Fibroblast of lung (primary cell): Measurements from ENCODE around the gene ARMH1. TPM values are rescaled to one million over a fixed set of nuclear protein-coding genes. Genes with fewer than 3 reads are reported as not detected.

ENCODE experiments used
- DNase-seq, 2 donors: peaks; one replicate each; pipeline versions ENCODE4 v3.0.0 to v3.0.0-alpha.2; 2010; ENCODE audit warnings: low read depth in 2 of 2
- H2AFZ ChIP-seq: 2 replicates; pipeline ENCODE4 v1.5.1; 2012; ENCODE audit warnings: low read length, control low read depth, inconsistent platforms
- H3K27ac ChIP-seq: 2 replicates; pipeline ENCODE4 v1.5.1; 2011; ENCODE audit warnings: low read length, control low read depth; ENCODE audit not compliant: insufficient read depth
- H3K27me3 ChIP-seq: 2 replicates; pipeline ENCODE4 v1.5.1; 2011; ENCODE audit warnings: mild to moderate bottlenecking, low read length; ENCODE audit not compliant: control insufficient read depth, insufficient read depth
- H3K36me3 ChIP-seq: 2 replicates; pipeline ENCODE4 v1.5.1; 2011; ENCODE audit warnings: low read length; ENCODE audit not compliant: control insufficient read depth, insufficient read depth
- H3K4me1 ChIP-seq: 2 replicates; pipeline ENCODE4 v1.5.1; 2011; ENCODE audit warnings: low read length; ENCODE audit not compliant: control insufficient read depth, insufficient read depth; ENCODE audit errors: extremely low read depth
- H3K4me2 ChIP-seq: 2 replicates; pipeline ENCODE4 v1.5.1; 2011; ENCODE audit warnings: low read length, control low read depth; ENCODE audit not compliant: insufficient read depth; ENCODE audit errors: extremely low read depth
- H3K4me3 ChIP-seq, 4 experiments: fragments of 200-600 bp in 1 of 4; sonication (generic) in 1 of 4; replicated peaks in 1 of 4; 2 replicates each; pipeline ENCODE4 v1.5.1; 2011 to 2016; ENCODE audit warnings: low read length in 4 of 4, low read depth in 3 of 4, mild to moderate bottlenecking in 3 of 4, control low read depth in 2 of 4, inconsistent platforms in 1 of 4, mixed read lengths in 1 of 4; ENCODE audit not compliant: insufficient read depth in 1 of 4; ENCODE audit errors: control extremely low read depth in 1 of 4
- H3K79me2 ChIP-seq: 2 replicates; pipeline ENCODE4 v1.5.1; 2012; ENCODE audit warnings: mild to moderate bottlenecking, low read length, inconsistent platforms; ENCODE audit not compliant: control insufficient read depth, insufficient read depth
- H3K9ac ChIP-seq: 2 replicates; pipeline ENCODE4 v1.5.1; 2011; ENCODE audit warnings: mild to moderate bottlenecking, low read length, control low read depth; ENCODE audit not compliant: insufficient read depth
- H3K9me3 ChIP-seq: 2 replicates; pipeline ENCODE4 v1.5.1; 2012; ENCODE audit warnings: low read depth, low read length; ENCODE audit not compliant: control insufficient read depth, insufficient read depth
- H4K20me1 ChIP-seq: 2 replicates; pipeline ENCODE4 v1.5.1; 2011; ENCODE audit warnings: low read length; ENCODE audit not compliant: control insufficient read depth, insufficient read depth; ENCODE audit errors: extremely low read depth
- EZH2 ChIP-seq: IDR thresholded peaks from 2 replicates; pipeline ENCODE4 v1.5.1; 2012; ENCODE audit warnings: low read length, control low read depth, mild to moderate bottlenecking; ENCODE audit errors: missing control alignments
- polyA plus RNA-seq, 2 donors: library from polyadenylated mRNA; depleted of rRNA in 1 of 2; stranded (reverse) in 1 of 2; unstranded in 1 of 2; fragments of >200 nt; gene quantifications; 2 replicates each; pipeline ENCODE4 v1.2.1, GENCODE V29; 2011 to 2012; ENCODE audit warnings: missing spikeins in 1 of 2
- total RNA-seq: library from RNA; depleted of rRNA; stranded (reverse); fragments of >200 nt; gene quantifications from 2 replicates; pipeline ENCODE4 v1.2.1, GENCODE V29; 2014
- TF ChIP-seq, protein P1 (sequence below), 2 donors: IDR thresholded peaks in 1 of 2; conservative IDR thresholded peaks in 1 of 2; 1 replicate in 1 of 2; 2 replicates in 1 of 2; pipeline ENCODE4 v1.5.1; 2011 to 2012; ENCODE audit warnings: low read length in 2 of 2, control low read depth in 1 of 2, inconsistent platforms in 1 of 2, low read depth in 1 of 2, mild to moderate bottlenecking in 1 of 2

ARMH1 gene
- total and polyA plus RNA-seq, 2 donors (not counting 1 experiment from before 2014, with no cell fraction given): 2.4 to 6.4 TPM

DNA sequence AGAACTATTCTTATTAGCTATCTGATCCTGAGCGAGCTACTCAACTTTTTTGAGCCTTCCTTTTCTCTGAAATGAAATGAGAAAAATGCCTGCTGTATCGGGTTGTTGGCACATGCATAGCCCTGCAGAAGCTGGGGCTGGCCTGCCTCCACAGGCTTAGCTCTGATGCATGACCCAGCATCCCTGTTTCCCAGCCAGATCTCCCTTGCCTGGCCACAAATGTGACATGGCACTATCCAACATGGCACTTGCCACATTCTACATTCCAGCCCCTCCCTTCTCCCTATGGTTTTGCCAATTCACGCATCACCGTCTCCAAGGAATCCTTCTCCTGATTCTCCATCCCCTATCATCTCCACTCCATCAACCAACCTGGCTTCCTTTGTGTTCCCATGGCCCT lies 42.6 kb downstream of the ARMH1 start:
- Histone ChIP-seq H4K20me1 (no peaks in the 10 kb centered on the region), H3K36me3 (no peaks in the 10 kb centered on the region), H3K4me3 (no peak overlapping the region), H3K4me1 (no peaks in the 10 kb centered on the region), H3K79me2 (no peaks in the 10 kb centered on the region), H3K27me3 (no peaks in the 10 kb centered on the region), H3K9me3 (no peaks in the 10 kb centered on the region), H3K9ac (no peak overlapping the region), H3K27ac (no peak overlapping the region), H3K4me2 (no peak overlapping the region), H2AFZ (no peak overlapping the region)
- DNase-seq: no peak
- TF ChIP-seq, protein P1, sequence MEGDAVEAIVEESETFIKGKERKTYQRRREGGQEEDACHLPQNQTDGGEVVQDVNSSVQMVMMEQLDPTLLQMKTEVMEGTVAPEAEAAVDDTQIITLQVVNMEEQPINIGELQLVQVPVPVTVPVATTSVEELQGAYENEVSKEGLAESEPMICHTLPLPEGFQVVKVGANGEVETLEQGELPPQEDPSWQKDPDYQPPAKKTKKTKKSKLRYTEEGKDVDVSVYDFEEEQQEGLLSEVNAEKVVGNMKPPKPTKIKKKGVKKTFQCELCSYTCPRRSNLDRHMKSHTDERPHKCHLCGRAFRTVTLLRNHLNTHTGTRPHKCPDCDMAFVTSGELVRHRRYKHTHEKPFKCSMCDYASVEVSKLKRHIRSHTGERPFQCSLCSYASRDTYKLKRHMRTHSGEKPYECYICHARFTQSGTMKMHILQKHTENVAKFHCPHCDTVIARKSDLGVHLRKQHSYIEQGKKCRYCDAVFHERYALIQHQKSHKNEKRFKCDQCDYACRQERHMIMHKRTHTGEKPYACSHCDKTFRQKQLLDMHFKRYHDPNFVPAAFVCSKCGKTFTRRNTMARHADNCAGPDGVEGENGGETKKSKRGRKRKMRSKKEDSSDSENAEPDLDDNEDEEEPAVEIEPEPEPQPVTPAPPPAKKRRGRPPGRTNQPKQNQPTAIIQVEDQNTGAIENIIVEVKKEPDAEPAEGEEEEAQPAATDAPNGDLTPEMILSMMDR (conservative IDR thresholded peaks at IDR 0.05 in 1 of 2, IDR thresholded peaks at IDR 0.05 in 1 of 2; ENCODE audit: low read depth in 1 of 2, low read length in 2 of 2): no peak
- TF ChIP-seq EZH2: no peak

DNA sequence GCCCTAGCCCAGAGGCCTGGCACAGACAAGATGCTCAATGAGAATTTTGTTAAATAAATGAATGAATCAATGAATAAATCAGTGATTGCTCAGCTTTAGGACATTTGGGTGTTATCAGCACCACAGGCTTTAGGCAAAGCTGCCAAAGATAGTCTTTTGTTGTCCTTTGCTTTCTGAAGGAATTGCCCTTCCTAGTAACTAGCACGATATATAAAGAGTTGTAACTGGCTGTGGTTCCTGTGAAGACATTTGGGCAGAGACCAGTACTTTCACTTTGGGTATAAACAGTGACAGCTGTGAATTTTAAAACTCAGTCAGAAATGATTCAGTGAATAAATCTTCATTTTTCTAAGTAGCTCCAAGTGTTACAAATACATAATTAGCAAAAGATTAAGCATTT lies 43.1 kb downstream of the ARMH1 start:
- no peak overlapping the region for H3K4me2 ChIP-seq
- no peaks in the 10 kb centered on the region for H3K27me3 ChIP-seq
- H3K4me3 ChIP-seq: no peak overlapping the region
- DNase-seq: peak in 1 of 2 donors; percentile 15
- H4K20me1 ChIP-seq: no peaks in the 10 kb centered on the region
- no peaks in the 10 kb centered on the region for H3K79me2 ChIP-seq
- no peaks in the 10 kb centered on the region for H3K4me1 ChIP-seq
- H3K9ac ChIP-seq: no peak overlapping the region
- no peak overlapping the region for H2AFZ ChIP-seq
- H3K36me3 ChIP-seq: no peaks in the 10 kb centered on the region
- no peaks in the 10 kb centered on the region for H3K9me3 ChIP-seq
- TF ChIP-seq EZH2: no peak
- no peak overlapping the region for H3K27ac ChIP-seq

DNA sequence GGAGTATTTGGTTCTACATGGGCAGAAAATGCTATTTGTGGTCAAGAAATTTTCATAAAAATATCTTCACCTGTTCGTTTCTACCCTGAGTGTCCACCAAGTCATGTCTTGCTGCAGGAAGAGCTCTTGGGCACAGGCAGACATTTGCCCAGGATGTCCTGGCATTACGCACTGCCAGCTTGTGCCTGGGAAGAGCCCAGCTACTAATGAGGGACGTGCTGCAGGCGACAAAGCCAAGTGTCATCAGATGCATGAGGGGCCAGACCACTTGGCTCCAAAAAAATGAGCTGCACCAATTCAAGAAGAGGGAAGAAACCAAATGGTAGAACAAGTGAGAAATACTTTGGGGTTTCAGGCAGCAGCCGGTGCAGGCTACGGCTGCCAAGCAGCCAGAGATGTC lies 43.6 kb downstream of the ARMH1 start:
- Histone ChIP-seq H3K9me3 (no peaks in the 10 kb centered on the region), H2AFZ (no peak overlapping the region), H3K27ac (no peak overlapping the region), H3K79me2 (no peaks in the 10 kb centered on the region), H3K4me2 (no peak overlapping the region), H3K36me3 (no peaks in the 10 kb centered on the region), H3K27me3 (no peaks in the 10 kb centered on the region), H3K4me3 (no peak overlapping the region), H3K9ac (no peak overlapping the region), H4K20me1 (no peaks in the 10 kb centered on the region), H3K4me1 (no peaks in the 10 kb centered on the region)
- TF ChIP-seq EZH2: no peak
- TF ChIP-seq, protein P1 (conservative IDR thresholded peaks at IDR 0.05 in 1 of 2, IDR thresholded peaks at IDR 0.05 in 1 of 2; ENCODE audit: low read depth in 1 of 2, low read length in 2 of 2): no peak
- DNase-seq: no peak
